ENCODE results near the gene ANO1. TPM values are rescaled to one million over a fixed set of nuclear protein-coding genes. Genes with fewer than 3 reads are reported as not detected.

ANO1 gene
- total and polyA plus RNA-seq, 2 donors (not counting 1 experiment from before 2014, with no cell fraction given) = not detected

DNA sequence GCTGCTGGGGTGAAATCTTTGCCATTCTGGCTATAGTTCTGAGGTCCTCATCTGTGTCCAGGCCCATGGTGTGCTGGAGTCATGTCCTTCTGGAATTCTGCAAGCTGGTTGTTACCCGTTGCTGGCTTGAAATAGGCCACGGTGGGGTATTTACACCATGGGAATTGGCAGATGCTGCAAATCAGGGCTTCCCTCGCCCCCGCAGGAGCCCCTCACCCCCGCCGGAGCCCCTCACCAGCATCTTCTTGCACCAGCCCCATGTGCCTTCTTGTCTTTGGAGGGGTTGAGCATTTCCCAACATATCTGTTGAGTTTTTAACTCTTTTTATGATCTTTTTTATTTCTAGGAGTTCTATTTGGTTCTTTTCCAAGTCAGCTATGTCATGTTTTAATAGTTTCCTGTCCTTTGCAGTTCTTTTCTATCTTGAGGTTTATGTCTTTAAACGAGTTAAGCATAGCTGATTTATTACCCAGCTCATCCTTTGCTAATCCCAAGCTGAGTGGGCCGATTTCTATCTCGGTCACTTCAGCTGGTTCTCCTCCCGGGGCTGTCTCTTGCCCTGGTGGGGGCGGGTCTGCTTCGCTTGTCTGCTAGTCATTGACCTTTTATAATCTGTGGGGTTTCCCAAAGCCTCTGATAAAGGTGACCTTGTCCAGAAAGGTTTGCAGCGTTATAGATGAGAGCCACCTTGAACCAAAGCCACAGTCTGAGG is 17.6 kb downstream of the ANO1 start:
- Histone ChIP-seq H2AFZ (ENCODE audit: insufficient read depth, low read depth, low read length, poor library complexity, severe bottlenecking) (no peak overlapping the region), H4K20me1 (ENCODE audit: control insufficient read depth, insufficient read depth, low read length, poor library complexity, severe bottlenecking) (no peaks in the 10 kb centered on the region), H3K4me3 (ENCODE audit: control extremely low read depth in 1 of 5, extremely low read depth in 1 of 5, insufficient read depth in 1 of 5, low read depth in 2 of 5, low read length in 4 of 5) (no peak overlapping the region), H3K36me3 (replicated peaks in 1 of 2; ENCODE audit: control extremely low read depth in 1 of 2, control insufficient read depth in 1 of 2, extremely low read depth in 1 of 2, insufficient read depth in 2 of 2, low read length in 1 of 2) (no peaks in the 10 kb centered on the region), H3K9ac (ENCODE audit: low read length) (no peak overlapping the region), H3K79me2 (ENCODE audit: control insufficient read depth, insufficient read depth, low read length) (no peaks in the 10 kb centered on the region), H3K4me2 (replicated peaks; ENCODE audit: low read depth, low read length, poor library complexity, severe bottlenecking) (no peak overlapping the region), H3K4me1 (ENCODE audit: control insufficient read depth in 2 of 2, insufficient read depth in 2 of 2, low read length in 2 of 2) (no peaks in the 10 kb centered on the region), H3K27me3 (replicated peaks in 1 of 4; ENCODE audit: control extremely low read depth in 1 of 4, control insufficient read depth in 3 of 4, insufficient read depth in 4 of 4, low read length in 3 of 4) (no peaks in the 10 kb centered on the region), H3K9me3 (ENCODE audit: control extremely low read depth in 1 of 3, control insufficient read depth in 2 of 3, insufficient read depth in 1 of 3, low read length in 2 of 3) (peaks cover 0 to 3% (median 0%) of the 10 kb centered on the region in 3 donors), H3K27ac (ENCODE audit: low read length in 2 of 2) (no peak overlapping the region)
- Mint-ChIP-seq H3K4me3 (no peak overlapping the region), H3K9me3 (ENCODE audit: insufficient read depth) (no peaks in the 10 kb centered on the region), H3K27me3 (peaks cover 4% of the 10 kb centered on the region), H3K4me1 (no peaks in the 10 kb centered on the region), H3K27ac (no peak overlapping the region)
- TF ChIP-seq, protein P1, sequence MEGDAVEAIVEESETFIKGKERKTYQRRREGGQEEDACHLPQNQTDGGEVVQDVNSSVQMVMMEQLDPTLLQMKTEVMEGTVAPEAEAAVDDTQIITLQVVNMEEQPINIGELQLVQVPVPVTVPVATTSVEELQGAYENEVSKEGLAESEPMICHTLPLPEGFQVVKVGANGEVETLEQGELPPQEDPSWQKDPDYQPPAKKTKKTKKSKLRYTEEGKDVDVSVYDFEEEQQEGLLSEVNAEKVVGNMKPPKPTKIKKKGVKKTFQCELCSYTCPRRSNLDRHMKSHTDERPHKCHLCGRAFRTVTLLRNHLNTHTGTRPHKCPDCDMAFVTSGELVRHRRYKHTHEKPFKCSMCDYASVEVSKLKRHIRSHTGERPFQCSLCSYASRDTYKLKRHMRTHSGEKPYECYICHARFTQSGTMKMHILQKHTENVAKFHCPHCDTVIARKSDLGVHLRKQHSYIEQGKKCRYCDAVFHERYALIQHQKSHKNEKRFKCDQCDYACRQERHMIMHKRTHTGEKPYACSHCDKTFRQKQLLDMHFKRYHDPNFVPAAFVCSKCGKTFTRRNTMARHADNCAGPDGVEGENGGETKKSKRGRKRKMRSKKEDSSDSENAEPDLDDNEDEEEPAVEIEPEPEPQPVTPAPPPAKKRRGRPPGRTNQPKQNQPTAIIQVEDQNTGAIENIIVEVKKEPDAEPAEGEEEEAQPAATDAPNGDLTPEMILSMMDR (IDR thresholded peaks at IDR 0.05) = no peak
- TF ChIP-seq EZH2 (IDR thresholded peaks at IDR 0.05; ENCODE audit: borderline replicate concordance, insufficient read depth, low read depth, low read length, poor library complexity, severe bottlenecking) = no peak
- POLR2A ChIA-PET = no interaction called here
- no peak for ATAC-seq (ENCODE audit: low read depth)
- 91% methylated on average over 8 of the region's 13 CpGs for WGBS (ENCODE audit: insufficient coverage)
- intact Hi-C loops (cut with micrococcal nuclease) = no loop called here
- CTCF ChIA-PET = no interaction called here
- DNase-seq = no peak

DNA sequence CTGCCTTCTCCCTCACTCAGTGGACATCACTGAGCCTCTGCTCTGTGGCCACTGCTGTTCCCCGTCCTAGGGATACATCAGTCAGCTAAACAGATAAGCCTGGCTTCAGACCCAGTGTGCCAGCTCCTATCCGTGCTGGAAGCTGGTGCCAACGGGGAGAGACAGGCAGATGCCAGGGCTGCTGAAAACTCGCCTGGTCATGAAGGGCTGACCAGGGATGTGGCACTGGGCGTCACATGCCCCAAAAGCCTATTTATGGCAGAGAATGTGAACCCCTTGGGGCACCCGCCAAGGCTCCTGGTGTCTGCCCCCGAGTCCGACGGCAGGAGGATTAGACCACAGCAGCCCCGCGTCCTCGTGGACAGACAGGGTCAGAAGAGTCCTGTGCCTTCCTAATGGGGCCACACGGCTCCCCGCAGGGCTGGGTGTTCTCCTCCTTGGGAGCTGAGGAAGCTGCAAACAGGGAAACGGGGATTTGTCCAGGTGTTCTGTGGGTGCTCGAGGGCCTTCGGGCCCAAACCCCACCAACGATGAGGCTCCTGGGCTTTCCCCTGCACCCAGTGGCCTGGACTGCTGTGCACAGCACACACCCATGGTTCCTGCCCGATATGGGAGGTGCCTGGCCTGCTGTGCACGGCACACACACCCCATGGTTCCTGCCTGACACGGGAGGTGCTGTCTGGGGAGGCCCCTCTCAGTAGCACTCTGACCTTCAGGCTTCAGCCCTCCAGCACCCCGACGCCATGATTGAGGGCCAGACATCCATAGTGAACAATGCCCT is 19.9 kb downstream of the ANO1 start:
- Mint-ChIP-seq H3K4me3 (no peak overlapping the region), H3K27ac (no peak overlapping the region), H3K4me1 (no peaks in the 10 kb centered on the region), H3K27me3 (peaks cover 3% of the 10 kb centered on the region), H3K9me3 (ENCODE audit: insufficient read depth) (no peaks in the 10 kb centered on the region)
- ChIA-PET CTCF (no interaction called here), POLR2A (no interaction called here)
- DNase-seq = no peak
- TF ChIP-seq, protein P1 (IDR thresholded peaks at IDR 0.05) = no peak
- no peak for TF ChIP-seq EZH2 (IDR thresholded peaks at IDR 0.05; ENCODE audit: borderline replicate concordance, insufficient read depth, low read depth, low read length, poor library complexity, severe bottlenecking)
- Histone ChIP-seq H3K9me3 (ENCODE audit: control extremely low read depth in 1 of 3, control insufficient read depth in 2 of 3, insufficient read depth in 1 of 3, low read length in 2 of 3) (peaks cover 0 to 3% (median 0%) of the 10 kb centered on the region in 3 donors), H4K20me1 (ENCODE audit: control insufficient read depth, insufficient read depth, low read length, poor library complexity, severe bottlenecking) (no peaks in the 10 kb centered on the region), H3K4me3 (ENCODE audit: control extremely low read depth in 1 of 5, extremely low read depth in 1 of 5, insufficient read depth in 1 of 5, low read depth in 2 of 5, low read length in 4 of 5) (no peak overlapping the region), H3K79me2 (ENCODE audit: control insufficient read depth, insufficient read depth, low read length) (no peaks in the 10 kb centered on the region), H3K4me2 (replicated peaks; ENCODE audit: low read depth, low read length, poor library complexity, severe bottlenecking) (no peak overlapping the region), H3K36me3 (replicated peaks in 1 of 2; ENCODE audit: control extremely low read depth in 1 of 2, control insufficient read depth in 1 of 2, extremely low read depth in 1 of 2, insufficient read depth in 2 of 2, low read length in 1 of 2) (no peaks in the 10 kb centered on the region), H3K27ac (ENCODE audit: low read length in 2 of 2) (no peak overlapping the region), H3K9ac (ENCODE audit: low read length) (no peak overlapping the region), H2AFZ (ENCODE audit: insufficient read depth, low read depth, low read length, poor library complexity, severe bottlenecking) (no peak overlapping the region), H3K27me3 (replicated peaks in 1 of 4; ENCODE audit: control extremely low read depth in 1 of 4, control insufficient read depth in 3 of 4, insufficient read depth in 4 of 4, low read length in 3 of 4) (no peaks in the 10 kb centered on the region), H3K4me1 (ENCODE audit: control insufficient read depth in 2 of 2, insufficient read depth in 2 of 2, low read length in 2 of 2) (no peaks in the 10 kb centered on the region)
- no peak for ATAC-seq (ENCODE audit: low read depth)
- WGBS (ENCODE audit: insufficient coverage) = 89% methylated on average over 22 of the region's 23 CpGs
- intact Hi-C loops (cut with micrococcal nuclease) = no loop called here

All from B cell (primary cell).